22Rv1 (cell line): ENCODE results near the gene SBF2.

Source experiments
- CTCF ChIP-seq: fragments of 450-650 bp; IDR thresholded peaks from 2 replicates; pipeline ENCODE4 v1.5.1; 2017; ENCODE audit warnings: mild to moderate bottlenecking
- ZFX ChIP-seq: fragments of 450-650 bp; IDR thresholded peaks from 2 replicates; pipeline ENCODE4 v1.6.1; 2017; ENCODE audit warnings: antibody characterized with exemption, borderline replicate concordance

GRCh38 chr11:10042699-10043098 is 251.3 kb downstream of the SBF2 start:
- no peak for TF ChIP-seq CTCF
- no peak for TF ChIP-seq ZFX
